ENCODE data around the gene SUSD2. TPM values are rescaled to one million over a fixed set of nuclear protein-coding genes. Genes with fewer than 3 reads are reported as not detected.

The SUSD2 gene
- total and polyA plus RNA-seq, 8 donors: 0.35 to 7.2 (median 2.5) TPM

DNA sequence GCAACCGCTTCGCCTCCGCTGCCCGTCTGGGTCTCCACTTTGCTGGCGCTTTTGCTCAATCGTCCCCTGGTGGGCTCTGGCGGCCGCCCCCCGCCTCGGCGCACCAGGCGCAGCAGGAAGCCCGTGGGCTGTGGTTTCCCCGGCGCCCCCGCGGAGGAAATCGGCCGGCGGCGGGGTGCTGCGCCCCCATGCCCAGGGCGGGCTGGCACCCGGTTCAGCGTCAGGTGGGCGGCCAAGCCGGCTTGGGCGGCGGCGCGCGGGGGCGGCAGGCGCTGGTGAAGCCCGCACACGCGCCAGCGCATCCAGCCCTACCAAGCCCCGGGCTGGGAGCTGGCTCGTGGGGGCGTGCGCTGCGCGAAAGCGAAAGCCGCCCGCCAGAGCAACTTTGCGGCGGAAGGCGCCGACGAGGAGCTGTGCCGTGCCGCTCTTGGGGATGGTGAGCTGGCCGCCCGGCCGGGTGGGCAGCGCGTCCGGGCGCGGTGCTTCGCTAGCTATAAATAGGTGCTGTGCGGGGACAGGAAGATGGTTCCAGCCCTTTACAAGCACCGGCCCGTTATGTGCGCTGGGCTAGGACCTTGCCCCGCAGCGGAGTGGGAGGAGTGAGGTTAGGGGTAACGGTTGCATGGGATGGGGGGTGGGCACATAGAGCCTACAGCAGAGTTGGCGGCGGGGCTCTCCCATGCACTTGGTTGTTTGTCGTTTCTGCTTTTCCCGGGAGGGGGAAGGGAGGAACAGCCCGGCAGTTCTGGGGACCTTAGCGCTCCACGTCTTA is 25.0 kb upstream of the SUSD2 start:
- TF ChIP-seq, protein P1, sequence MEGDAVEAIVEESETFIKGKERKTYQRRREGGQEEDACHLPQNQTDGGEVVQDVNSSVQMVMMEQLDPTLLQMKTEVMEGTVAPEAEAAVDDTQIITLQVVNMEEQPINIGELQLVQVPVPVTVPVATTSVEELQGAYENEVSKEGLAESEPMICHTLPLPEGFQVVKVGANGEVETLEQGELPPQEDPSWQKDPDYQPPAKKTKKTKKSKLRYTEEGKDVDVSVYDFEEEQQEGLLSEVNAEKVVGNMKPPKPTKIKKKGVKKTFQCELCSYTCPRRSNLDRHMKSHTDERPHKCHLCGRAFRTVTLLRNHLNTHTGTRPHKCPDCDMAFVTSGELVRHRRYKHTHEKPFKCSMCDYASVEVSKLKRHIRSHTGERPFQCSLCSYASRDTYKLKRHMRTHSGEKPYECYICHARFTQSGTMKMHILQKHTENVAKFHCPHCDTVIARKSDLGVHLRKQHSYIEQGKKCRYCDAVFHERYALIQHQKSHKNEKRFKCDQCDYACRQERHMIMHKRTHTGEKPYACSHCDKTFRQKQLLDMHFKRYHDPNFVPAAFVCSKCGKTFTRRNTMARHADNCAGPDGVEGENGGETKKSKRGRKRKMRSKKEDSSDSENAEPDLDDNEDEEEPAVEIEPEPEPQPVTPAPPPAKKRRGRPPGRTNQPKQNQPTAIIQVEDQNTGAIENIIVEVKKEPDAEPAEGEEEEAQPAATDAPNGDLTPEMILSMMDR (IDR thresholded peaks at IDR 0.05): no peak
- Histone ChIP-seq H3K9me3 (no peaks in the 10 kb centered on the region), H3K27ac (peak overlapping the region in 2 of 4 donors; percentile 33 to 44), H3K36me3 (no peaks in the 10 kb centered on the region), H3K4me1 (peaks cover 0 to 5% (median 5%) of the 10 kb centered on the region in 3 donors), H3K27me3 (no peaks in the 10 kb centered on the region), H3K4me3 (peak overlapping the region; percentile 31 to 80 (median 53))
- WGBS, 2 donors: 1% methylated on average over 60 to 77 of the region's 77 CpGs
- intact Hi-C loops (cut with DNase I): no loop called here
- DNase-seq (peak in 1 of 6 donors; percentile 71), FAIRE-seq (no peak), ATAC-seq (peak; percentile 47 to 60 (median 54))

DNA sequence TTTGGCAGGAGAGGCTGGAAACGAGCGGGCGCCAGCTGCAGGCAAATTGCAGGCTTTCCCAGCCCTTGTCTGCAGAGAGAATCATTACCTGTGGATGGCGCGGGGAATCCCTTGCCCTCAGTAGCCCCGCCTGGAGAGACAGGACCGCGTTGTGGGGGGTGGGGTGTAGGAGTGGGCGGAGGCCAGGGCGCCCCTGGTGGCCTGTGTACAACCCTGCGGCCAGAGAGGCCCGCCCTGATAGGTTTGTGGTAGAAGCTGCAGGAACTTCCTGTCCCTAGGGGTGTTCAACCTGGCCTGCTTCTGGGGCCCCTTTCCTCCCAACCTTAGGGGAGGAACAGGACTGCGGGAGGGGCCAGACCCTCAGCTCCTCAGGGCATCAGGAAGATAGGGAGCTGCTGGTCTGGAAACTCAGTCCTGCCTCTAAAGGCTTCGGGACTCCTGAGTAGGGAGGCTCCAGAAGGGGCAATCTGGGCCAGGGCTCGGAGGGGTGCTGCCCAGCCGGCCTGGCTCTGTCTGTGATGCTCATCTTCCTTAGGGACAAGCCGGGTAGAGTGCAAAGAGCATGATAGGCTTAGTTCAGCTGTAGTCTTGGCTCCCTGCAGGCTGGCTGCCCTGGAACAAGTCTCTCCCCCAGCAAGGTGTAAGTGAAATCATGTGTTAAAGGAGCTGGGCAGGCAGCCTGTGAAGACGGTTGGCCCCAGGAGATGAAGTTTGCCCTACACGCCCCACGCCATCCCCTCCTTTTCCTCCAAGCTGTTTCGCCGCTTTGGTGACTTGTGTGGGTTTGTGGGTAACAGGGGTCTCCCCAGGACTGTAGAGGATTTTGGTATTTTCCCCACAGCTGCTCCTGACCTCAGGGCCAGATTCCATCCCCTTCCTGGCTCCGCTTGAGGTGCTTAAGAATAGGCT is 24.1 kb upstream of the SUSD2 start:
- peak; percentile 83 to 92 (median 88) for ATAC-seq
- peak overlapping the region in 1 of 4 donors; percentile 46 for H3K27ac ChIP-seq
- no peaks in the 10 kb centered on the region for H3K27me3 ChIP-seq
- peak; percentile 73 to 91 (median 84) for DNase-seq
- H3K9me3 ChIP-seq: no peaks in the 10 kb centered on the region
- intact Hi-C loops (cut with DNase I): no loop called here
- H3K36me3 ChIP-seq: no peaks in the 10 kb centered on the region
- TF ChIP-seq, protein P1 (IDR thresholded peaks at IDR 0.05): peak; percentile 65 to 87 (median 80)
- FAIRE-seq: no peak
- H3K4me1 ChIP-seq: peaks cover 0 to 5% (median 5%) of the 10 kb centered on the region in 3 donors
- peak overlapping the region; percentile 31 to 80 (median 53) for H3K4me3 ChIP-seq
- WGBS, 2 donors: 33 to 38% methylated on average over 22 to 23 of the region's 23 CpGs

DNA sequence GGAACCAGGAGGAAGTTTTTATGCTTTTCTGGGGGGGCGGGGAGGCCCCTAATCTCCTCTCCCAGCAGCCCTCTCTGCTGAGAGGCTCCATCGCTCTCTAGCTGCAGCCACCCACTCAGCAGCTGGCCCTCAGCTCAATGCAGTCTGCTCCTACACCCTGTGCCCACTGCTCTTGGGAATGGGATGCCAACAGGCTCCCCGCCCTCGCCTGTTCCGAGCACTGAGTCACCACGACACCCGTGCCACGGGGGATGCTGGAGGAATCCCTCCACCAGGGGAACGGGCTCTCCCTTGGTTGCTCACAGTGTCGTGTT is 23.5 kb upstream of the SUSD2 start:
- ATAC-seq (no peak), DNase-seq (no peak), FAIRE-seq (no peak)
- Histone ChIP-seq H3K27me3 (no peaks in the 10 kb centered on the region), H3K36me3 (no peaks in the 10 kb centered on the region), H3K9me3 (no peaks in the 10 kb centered on the region), H3K27ac (no peak overlapping the region), H3K4me3 (no peak overlapping the region), H3K4me1 (peaks cover 0 to 5% (median 5%) of the 10 kb centered on the region in 3 donors)
- WGBS, 2 donors: 87 to 92% methylated on average over 10 of the region's 10 CpGs
- intact Hi-C loops (cut with DNase I): no loop called here
- TF ChIP-seq, protein P1 (IDR thresholded peaks at IDR 0.05): no peak

DNA sequence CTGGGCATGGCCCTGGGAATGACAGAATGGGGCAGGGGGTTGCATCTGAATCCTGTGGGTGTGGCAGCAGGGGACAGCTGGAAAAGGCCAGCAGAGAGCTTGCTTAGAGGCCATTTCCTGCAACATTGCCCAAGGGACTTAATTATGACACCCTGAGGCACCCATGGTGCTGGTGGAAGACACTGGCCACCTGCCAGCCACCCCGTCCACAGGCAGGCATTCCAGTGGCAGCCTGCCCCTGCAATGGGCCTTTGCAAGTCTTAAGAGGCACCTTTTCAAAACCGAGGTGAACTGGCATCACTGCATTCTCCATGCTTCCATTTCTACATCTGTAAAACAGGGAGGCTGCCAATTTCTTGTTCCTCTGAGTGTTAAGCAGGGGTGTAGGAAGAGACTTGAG is 21.6 kb upstream of the SUSD2 start:
- DNase-seq: no peak
- ATAC-seq: no peak
- Histone ChIP-seq H3K27me3 (no peaks in the 10 kb centered on the region), H3K4me1 (peaks cover 0 to 5% (median 5%) of the 10 kb centered on the region in 3 donors), H3K4me3 (no peak overlapping the region), H3K9me3 (no peaks in the 10 kb centered on the region), H3K36me3 (no peaks in the 10 kb centered on the region), H3K27ac (no peak overlapping the region)
- intact Hi-C loops (cut with DNase I): no loop called here
- TF ChIP-seq, protein P1 (IDR thresholded peaks at IDR 0.05): no peak
- no peak for FAIRE-seq
- 72 to 83% methylated on average over 2 of the region's 2 CpGs for WGBS, 2 donors
